Activated effector memory CD4-positive, alpha-beta T cell treated with anti-CD3 and anti-CD28 coated beads, Interleukin-2, amount 50 U/mL, for 16 hours (primary cell): ENCODE measurements around the gene GCGR.
"Not testable (repeated sequence)": the region's sequence is repeated elsewhere in the genome, so short reads cannot be mapped to it uniquely, and the experiment has no call there.

Experiments
- DNase-seq: peaks from one replicate; pipeline ENCODE4 v3.0.0-alpha.2; 2020

The GCGR gene

DNA sequence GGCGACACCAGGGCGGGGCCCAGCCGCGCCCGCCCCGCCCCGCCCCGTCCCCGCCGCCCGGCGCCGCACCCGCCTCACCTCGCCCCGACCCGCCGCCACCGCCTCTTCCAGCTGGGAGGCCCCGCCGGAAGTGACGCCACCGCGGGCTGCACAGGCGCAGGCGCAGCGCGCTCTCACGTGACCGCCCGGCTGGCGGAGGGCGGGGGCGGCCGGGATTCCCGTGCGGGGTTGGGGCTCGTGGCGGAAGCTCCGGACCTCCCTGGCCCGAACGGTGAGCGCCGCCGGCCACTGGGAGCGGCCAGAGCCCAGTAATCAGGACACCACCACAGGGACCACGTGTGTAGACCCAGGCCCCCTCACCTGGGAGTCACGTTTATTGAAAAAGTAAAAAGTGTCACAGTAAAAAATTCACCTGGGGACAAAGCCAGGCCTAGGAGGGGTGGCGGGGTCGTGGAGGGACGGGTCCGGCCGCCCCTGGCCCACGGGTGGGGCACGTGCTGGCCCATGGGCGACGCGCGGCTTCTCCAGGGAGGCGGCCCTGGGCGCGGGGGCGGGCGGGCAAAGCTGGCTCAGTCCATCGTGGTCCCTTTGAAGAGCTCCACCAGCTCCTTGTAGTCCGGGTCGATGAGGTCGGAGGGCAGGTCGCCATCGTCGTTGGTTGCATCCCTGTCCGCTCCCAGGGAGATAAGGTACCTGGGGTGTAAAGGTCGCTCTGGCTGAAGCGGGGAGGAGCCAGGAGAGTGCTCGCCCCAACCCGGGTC lies 29.4 kb downstream of the GCGR start, which contains the start of gene MCRIP1:
TSS of gene MCRIP1 (minus strand) at position 132 of the 761 bp plus-strand sequence. CDS start 8,785 bp downstream, outside the sequence.
- DNase-seq = peak; percentile 98

DNA sequence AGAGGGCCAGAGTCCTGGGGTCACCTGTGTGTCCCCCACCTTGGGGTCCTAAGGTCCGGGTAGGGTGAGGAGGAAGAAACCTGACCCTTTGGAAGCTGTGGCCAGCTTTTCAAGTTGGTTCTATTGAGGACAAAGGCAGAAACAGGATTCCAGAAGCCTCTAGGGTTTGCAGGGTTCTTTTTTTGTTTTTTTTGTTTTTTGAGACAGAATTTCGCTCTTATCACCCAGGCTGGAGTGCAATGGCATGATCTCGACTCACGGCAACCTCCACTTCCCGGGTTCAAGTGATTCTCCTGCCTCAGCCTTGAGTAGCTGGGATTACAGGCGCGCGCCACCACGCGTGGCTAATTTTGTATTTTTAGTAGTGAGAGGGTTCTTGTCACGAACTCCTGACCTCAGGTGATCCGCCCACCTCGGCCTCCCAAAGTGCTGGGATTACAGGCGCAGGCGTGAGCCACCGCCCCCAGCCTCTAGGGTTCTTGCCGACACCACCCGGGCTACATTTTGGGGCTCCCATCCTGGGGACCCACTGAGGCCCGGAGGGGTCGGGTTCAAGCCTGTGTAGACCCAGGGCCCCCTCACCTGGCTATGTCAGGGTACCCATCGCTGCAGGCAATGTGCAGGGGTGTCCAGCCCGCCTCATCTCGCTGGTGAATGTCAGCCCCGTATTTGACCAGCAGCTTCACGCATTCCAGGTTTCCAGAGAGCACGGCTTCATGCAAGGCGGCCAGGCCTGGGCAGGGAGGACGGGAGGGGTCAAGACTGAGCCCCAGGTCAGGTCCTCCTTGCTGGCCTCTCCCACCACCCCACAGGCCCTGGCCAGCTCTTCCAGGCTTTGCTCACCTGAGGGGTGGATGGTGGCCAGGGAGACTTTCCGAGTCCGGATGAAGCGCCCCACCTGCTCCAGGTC lies 30.2 kb downstream of the GCGR start:
- DNase-seq = no peak

DNA sequence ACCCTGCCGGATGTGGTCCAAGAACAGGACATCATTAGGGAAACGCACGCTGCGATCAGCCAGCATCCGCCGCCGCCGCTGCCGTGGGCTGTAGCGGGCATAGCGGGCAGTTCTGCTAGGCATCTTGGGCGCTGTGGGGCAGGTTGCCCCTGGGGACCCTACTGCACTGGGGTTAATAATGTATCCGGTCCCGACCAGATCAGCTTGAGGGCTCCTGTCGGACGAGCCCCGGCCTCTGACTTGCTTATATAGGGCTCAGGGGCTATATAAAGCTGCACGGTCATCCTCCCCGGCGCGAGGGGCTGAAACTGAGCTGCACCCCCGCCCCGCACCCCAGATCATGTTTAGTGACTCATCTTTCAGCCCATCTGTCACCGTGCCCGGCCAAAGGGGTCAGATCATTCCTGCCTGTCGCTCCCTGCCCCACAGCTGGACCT lies 30.9 kb downstream of the GCGR start, which contains the start of gene PPP1R27:
TSS of gene PPP1R27 (minus strand) at position 220 of the 437 bp plus-strand sequence. CDS start at position 123, 97 bp downstream.
- DNase-seq = no peak

DNA sequence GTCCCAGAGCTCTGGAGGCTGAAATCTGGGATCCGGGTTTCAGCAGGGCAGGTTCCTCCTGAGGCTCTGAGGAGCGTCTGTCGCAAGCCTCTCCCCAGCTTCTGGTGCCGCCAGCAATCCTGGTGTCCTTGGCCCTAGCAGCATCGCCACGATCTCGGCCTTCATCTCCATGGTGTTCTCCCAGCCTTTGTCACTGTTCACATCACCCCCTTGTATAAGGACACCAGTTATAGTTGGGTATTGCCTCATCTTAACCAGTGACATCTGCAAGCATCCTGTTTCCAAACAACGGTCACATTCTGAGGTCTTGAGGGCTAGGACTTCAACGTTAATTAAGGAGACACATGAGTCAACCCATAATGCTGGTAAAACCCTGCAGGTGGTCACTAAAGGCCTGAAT lies 33.7 kb downstream of the GCGR start:
- no peak for DNase-seq

DNA sequence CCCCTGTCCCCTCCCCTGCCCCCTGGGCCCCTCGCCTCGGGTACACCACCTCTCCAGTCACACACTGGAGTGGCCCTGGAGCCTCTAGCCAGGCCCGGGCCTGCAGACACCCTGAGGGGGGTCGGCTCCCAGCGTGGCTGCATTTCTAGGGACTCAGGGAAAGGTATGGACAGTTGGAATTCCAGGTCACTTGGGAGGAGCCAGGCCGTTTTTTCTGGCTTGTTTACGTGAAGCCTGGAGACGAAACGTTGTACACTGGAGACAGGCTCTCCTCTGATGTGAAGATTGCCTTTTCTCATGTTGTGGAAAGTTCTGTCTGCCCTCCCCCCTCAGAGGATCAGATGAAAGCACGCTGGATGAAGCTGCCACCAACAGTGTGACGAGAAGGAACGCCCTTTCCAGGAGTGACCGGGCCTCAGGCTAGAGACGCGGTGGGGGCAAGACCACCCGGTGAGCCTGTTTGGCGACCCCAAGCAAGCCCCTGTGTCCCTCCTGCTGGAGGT lies 34.9 kb downstream of the GCGR start:
- no peak for DNase-seq

DNA sequence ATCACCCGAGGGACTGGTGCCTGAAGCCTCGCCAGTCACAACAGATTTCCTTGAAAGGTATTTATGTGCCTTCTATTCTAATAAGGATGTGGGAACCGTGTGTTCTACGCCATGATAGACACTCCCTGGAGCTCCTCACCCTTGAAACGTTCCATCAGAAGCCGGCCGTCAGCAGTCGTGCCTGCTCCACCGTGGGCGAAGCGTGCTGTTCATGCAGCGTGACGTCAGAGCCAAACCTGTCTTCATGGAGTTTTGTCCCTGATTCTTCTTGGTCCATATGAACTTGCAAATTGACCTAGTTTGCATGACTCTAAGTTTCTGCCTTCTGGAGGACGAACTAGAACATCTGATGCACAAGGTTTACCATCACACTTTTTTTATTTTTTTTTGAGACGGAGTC lies 35.4 kb downstream of the GCGR start:
- no peak for DNase-seq

DNA sequence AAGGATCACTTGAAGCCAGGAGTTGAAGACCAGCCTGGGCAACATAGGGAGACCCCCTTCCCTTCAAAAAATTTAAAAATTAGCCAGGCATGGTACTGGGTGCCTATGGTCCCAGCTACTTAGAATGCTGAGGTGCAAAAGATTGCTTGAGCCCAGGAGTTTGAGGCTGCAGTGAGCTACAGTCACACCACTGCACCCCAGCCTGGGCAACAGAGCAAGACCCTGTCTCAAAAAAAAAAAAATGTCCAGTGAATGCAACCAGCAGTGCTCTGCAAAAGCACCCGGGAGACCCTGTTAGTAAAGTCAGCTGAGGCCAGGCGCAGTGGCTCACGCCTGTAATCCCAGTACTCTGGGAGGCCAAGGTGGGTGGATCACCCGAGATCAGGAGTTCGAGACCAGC lies 36.1 kb downstream of the GCGR start:
- DNase-seq = not testable (repeated sequence)

DNA sequence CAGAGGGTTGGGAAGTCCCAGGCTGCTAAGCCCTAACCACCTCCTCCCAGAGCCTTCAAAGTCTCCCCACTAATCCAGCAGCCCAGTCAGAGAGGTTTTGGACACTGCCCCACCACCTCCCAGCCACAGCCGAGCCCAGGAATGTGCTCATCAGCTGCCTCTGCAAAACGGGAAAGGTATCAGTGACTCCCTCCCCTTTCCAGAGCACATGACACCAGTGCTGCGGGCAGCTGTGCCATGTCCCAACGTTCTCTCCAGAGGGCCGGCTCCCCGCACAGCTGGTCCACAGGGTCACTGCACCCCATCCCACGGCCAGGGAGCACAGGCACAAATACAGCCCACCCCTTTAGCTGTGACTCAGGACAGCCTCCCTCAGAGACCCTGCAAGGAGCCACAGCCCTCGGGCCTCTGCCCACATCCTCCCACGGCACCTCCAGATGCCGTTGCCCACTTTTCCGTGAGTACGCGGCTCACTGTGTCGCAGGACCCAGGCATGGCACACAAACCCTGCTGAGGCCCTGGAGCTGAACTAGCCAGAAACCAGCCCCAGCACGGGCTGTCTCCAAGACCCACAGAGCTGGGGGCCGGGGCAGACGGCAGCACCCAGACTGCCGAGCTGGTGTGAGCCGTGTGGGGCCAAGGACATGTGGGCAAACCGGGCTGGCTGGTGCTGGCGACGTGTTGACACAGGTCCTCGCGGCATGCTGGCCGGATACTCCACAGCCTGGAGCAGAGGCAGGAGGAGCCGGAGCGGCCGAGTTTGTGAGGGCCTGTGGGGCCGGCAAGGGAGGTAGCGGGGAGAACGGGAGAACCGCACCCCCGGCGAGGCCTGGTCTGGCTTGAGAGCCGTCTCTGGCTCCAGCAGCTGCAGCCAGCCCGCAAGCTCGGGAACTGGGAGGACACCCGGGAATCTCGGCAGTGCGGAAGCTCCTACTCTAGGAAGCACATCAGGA lies 37.2 kb downstream of the GCGR start:
- no peak for DNase-seq

DNA sequence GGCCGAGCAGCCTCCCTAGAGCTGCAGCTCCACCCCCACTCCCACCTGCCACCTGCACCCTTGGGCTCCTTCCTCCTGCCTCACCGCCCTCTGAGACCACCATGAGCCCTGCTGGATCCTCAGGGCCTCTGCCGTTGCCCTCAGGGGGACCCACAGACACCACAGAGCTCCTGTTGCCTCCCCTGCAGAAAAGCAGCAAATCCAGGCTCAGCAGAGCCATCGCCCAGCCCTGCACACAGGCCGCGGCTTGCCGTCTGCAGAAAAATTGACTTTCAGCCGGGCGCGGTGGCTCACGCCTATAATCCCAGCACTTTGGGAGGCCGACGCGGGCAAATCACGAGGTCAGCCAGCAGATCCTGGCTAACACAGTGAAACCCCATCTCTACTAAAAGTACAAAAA lies 37.9 kb downstream of the GCGR start:
- DNase-seq = no peak

DNA sequence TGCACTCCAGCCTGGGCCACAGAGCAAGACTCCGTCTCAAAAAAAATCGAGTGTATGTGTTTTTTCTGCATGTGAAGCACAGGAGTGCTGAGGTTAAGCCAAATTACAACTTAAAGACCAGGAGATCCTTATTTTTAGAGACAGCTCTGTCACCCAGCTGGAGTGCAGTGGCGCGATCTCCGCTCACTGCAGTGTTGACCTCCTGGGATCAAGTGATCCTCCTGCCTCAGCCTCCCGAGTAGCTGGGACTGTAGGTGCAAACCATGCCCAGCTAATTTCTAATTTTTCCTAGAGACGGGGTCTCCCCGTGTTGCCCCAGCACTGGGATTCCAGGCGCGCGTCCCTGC lies 38.4 kb downstream of the GCGR start:
- DNase-seq = no peak

DNA sequence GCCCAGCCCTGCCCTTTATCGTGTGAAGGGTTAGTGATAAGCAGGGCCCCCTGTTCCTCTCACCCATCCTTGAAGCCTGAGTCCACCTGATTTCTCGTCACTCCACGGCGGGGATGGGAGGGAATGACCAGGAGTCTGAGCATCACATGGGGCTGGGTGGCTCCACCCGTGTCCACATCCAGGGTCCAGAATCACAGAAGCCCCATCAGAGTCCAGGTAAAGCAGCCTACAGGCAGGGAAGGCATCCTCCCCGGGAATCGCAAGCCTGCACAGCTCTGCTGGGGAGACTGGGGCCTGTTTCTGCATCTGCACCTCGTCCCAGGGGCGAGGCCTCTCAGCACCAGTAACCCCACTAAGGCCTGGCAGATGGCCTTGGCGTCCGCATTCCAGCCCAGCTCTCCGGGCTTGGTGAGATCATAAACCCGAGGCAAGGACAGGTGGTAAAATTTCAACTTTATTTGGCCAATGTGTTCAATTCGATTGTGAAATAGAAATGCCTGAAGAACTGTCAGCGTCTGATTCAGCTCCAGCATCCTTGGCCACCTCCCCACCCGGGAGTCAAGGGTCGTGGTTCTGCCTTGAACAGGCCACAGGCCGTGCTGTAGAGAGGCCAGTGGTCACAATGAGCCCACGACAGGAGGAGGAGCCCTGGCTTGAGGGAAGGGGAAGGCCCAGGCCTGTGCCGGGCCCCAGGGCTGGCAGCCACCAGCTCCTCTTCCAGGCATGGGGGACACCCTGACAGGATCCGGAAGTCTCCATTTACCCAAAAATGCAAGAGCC lies 39.0 kb downstream of the GCGR start:
- no peak for DNase-seq

DNA sequence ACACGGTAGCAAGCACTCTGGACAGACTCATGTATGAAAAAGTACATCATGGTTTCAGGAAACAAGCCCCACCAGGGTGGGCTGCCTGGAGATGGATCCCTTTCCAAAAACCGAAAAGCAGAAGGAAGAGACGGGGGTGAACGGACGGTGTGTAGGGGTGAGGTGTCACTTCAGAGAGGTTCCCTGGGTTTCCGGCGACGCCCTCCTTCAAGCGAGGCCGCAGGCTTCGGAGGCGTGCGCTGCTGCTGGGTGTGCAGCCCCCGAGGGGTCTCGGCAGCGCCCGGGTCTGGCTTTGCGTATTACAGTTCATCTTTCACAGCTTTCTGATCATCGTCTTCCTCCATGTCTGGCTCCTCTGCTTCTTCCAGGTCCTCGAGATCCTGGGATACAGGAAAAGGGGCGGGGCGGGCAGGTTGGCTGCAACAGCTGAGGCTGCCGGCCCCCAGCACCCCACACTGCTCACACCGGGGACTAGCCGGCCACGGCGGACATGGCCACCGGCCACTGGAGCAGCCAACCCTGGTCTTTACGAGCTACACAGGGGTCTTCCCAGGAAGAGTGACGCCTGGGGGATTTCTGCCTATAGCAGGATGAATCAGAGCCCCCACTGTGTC lies 39.9 kb downstream of the GCGR start:
- DNase-seq = no peak

DNA sequence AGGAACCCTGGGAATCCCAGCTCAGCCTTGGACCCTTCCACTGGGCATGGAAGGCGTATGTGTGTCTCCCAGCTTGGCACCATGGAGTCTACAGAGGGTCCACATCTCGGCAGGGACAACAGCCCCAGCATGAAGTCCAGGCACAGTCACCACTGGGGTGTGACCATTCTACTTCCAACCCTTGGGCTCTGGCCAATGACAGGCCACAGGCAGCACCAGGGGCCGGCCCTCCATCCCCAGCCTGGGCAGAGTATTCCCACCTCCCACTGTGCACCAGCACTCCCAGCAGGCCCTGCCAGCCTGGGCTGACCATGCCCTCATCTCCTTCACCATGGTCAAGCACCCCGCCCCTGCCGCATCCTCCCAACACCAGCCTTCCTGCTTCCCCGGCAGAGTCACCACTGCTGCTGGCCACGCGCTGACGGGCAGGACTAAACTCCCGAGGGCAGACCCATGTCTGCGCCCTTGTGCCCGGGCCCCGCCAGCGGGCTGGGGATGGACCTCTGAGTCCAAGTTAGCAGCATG lies 40.4 kb downstream of the GCGR start:
- no peak for DNase-seq

DNA sequence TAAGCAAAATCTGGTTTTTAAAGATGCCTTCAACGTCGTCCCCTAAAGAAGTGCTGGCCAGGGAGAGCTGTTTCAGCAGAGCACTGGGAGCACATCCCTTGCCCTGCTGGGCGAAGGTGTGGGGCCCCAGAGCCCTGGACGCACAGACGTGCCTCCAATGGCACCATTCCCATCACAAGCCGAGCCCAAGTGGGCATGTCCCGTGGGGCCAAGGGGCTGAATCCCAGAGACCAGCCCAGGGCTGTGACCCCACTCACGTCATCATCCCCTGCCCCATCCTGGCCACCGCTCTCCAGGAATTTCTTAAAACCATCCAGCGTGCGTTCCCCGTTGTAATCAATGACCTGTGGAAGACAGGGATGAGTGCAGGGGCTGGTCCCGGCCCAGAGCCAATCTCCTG lies 40.9 kb downstream of the GCGR start:
- DNase-seq = no peak

DNA sequence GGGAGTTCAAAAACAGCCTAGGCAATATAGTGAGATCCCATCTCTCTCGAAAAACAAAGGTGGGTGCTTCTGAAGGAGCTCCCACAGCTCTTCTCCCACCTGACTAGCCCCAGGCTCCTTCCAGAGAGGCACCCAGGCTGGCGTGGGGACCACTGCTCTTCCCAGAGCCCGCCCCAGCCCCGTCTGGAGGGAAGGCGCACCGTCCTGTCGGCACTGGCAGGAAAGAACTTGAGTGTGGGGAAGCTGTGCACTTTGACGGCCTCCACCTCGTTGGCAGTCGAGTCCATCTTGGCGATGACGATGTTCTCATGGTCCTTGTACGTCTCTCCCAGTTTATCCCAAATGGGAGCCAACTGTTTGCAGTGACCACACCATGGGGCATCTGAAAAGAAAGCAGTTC lies 41.4 kb downstream of the GCGR start:
- no peak for DNase-seq

DNA sequence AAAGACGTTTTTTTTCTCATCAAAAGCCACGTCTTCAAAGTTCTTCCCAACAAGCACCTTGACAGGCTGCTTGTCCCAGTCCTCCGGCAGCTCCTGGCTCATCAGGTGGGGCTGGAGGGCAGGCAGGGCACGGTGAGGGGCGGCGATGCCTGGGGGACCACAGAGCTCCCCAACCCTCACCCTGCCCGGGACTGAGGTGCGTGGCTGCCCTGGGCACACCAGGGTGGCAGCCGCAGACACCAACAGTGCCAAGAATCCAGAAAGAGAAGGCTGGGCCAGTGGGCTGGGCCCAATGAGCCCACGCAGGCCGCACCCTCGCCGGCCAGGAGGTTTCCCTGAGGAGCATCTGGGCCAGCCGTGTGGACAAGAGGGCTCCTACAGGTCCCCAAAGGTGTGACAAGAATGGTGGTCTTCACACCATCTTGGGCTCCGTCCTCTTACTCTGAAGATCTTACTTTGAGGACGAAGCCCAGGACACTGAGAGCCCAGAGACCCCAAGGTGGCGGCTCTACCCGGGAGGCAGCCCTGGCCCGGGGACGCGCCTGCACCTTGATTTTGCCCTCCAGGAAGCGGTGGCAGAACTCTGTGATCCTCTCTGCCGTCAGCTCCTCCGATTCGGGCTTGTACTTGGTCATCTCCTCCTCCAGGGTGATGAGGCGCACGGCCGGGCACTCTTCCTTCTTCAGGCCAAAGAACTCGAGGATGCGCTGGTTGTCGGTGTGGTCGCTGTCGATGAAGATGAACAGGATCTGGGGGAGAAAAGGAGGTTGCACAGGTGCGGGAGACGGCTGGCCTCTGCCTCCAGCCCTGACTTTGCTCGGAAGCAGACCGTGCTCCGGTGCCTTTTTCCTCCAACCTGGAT lies 42.2 kb downstream of the GCGR start:
- DNase-seq = no peak

DNA sequence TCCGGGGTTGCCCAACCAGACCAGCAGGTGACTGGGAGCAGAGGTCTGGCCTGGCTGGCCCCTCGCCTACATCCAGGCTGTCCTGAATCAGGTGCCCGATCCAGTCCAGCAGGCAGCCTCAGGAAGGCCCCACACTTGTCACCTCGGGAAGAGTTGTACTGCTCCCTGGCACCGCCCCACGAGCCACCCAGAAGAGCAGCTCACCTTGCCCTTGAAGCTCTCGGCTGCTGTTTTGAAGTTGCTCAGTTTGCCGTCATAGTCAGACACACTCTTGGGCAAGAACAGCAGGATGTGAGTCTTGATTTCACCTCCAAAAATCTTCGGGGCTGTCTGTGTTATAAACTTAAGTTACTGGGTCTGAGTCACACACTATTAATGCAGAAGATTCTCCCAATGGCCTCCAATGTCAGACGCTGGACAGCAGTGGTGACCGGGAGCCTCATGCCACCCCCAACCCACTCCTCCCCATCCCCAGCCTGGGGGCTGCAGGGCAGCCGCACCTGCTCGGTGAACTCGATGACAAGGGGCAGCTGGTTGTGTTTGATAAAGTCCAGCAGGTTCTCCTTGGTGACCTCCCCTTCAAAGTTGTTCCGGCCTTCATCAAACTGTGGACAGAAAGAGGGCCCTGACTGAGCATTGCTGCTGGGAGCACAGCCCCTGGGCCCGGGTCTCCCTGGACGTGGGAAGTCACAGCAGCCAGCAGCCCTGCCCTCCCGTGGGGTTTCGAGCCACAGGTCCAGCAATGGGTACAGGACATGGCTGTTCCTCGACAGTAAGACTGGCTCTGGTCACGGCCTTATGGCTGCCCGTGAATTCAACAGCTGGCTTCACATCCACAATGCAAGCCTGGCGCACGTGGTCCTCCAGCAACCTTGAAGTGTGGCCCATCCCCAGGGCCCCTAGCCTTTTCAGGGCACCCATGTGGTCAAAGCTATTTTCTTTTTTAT lies 43.1 kb downstream of the GCGR start:
- DNase-seq = no peak

DNA sequence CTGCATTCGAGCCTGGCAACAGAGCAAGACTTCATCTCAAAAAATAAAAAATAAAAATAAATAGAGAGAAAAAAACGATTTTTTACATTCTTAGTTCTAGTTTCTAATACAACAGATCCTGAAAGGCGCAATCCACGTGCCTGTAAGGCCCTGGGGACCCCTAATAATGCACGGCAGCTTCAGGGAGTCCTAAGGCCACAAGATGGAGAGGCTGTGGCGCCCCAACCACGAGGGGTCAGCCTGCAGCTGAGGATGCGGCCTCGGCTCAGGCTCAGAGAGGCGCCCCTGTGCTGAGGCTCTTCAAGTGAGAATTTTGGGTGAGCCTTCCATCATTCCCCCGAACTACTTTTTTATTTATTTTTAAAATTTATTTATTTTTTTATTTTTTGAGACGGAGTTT lies 45.5 kb downstream of the GCGR start:
- no peak for DNase-seq

DNA sequence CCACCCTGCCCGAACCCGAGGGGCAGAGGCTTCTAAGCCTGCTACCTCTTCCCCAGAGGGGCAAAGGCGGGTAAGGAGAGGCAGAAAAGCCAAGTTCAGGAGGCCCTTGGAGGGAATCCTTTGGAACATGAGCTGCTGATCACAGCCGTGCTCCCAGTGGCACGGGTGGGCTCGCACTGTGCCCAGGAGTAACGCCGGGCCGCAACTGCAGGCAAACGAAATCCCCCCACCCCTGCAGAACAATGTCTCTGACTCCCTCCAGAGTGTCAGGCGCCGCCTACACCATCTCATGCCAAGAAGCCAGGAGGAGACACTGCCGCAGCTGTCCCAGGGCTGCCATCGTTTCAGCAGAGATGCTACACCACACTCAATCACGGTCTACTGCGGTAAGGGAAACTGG lies 47.5 kb downstream of the GCGR start:
- DNase-seq = no peak
